HG02678 (cell line): ENCODE measurements around the gene OPA1.

Experiments
- ATAC-seq: cut with Tn5 transposase; IDR thresholded peaks from one replicate; pipeline ENCODE4 v1.9.1; 2021; ENCODE audit warnings: mild to moderate bottlenecking, moderate library complexity; ENCODE audit not compliant: unreplicated experiment

Gene OPA1, protein sequence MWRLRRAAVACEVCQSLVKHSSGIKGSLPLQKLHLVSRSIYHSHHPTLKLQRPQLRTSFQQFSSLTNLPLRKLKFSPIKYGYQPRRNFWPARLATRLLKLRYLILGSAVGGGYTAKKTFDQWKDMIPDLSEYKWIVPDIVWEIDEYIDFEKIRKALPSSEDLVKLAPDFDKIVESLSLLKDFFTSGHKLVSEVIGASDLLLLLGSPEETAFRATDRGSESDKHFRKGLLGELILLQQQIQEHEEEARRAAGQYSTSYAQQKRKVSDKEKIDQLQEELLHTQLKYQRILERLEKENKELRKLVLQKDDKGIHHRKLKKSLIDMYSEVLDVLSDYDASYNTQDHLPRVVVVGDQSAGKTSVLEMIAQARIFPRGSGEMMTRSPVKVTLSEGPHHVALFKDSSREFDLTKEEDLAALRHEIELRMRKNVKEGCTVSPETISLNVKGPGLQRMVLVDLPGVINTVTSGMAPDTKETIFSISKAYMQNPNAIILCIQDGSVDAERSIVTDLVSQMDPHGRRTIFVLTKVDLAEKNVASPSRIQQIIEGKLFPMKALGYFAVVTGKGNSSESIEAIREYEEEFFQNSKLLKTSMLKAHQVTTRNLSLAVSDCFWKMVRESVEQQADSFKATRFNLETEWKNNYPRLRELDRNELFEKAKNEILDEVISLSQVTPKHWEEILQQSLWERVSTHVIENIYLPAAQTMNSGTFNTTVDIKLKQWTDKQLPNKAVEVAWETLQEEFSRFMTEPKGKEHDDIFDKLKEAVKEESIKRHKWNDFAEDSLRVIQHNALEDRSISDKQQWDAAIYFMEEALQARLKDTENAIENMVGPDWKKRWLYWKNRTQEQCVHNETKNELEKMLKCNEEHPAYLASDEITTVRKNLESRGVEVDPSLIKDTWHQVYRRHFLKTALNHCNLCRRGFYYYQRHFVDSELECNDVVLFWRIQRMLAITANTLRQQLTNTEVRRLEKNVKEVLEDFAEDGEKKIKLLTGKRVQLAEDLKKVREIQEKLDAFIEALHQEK

DNA sequence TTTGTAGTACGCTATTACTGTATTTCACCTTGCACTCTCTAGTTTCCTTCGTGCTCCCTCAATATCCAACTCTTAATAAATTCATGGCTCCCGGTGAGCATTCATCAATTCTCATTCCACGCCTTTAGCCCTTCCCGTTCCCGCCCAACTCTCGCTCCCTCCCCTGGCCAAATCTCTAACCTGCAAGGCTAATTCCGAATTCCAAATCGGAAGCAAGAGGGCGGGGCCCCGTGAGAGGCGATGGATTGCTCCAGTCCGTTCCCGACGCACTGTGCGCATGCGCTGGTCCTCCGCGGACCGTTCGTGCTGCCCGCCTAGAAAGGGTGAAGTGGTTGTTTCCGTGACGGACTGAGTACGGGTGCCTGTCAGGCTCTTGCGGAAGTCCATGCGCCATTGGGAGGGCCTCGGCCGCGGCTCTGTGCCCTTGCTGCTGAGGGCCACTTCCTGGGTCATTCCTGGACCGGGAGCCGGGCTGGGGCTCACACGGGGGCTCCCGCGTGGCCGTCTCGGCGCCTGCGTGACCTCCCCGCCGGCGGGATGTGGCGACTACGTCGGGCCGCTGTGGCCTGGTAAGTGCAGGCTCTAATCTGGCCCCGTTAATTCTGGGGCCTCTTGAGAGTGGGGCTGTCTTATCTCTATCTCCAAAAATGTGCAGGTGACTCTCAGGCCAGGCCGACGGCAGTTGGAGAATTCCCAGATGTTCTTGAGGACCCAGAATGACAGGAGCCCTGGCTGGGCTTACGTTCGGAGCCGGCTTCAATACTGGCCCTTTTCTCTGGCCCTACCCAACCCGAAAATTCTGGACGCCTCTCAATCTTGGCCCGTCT, at the start of gene OPA1:
Gene OPA1, plus strand, starts transcription at position 368 of the 827 bp plus-strand sequence. Its CDS starts 170 bp downstream, at position 538.
- ATAC-seq: peak; percentile 98

GRCh38 chr3:193544289-193544688, 48.7 kb upstream of the OPA1 start:
- ATAC-seq: no peak

GRCh38 chr3:193545304-193545703, 47.7 kb upstream of the OPA1 start:
- no peak for ATAC-seq

DNA sequence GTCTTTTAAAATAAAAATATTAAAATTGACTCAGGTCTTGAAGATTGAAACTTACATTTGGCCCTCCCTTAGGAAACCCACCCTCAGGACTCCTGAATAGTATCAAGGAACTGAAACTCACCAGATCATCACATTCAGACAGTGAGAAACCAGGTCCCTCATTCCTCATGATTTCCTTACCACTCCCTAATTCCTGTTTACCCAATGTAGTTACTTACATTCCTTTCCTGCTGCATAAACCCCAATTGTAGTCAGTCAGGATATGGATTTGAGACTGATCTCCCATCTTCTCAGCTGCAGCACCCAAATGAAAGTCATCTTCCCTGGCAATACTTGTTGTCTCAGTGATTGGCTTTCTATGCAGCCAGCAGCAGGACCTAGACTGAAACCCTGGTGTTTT, 46.9 kb upstream of the OPA1 start:
- no peak for ATAC-seq

- ATAC-seq: no peak
Measured at GRCh38 chr3:193548406-193548805, 44.6 kb upstream of the OPA1 start.

- ATAC-seq: no peak
Measured at GRCh38 chr3:193552923-193553322, 40.1 kb upstream of the OPA1 start.

- no peak for ATAC-seq
Measured at GRCh38 chr3:193553586-193553985, 39.4 kb upstream of the OPA1 start.

GRCh38 chr3:193554811-193555210, 38.2 kb upstream of the OPA1 start, which contains the start of gene ATP13A4:
ATP13A4 (minus strand) TSS chr3:193554895; CDS start chr3:193554799, 96 bp downstream.
- ATAC-seq: no peak

GRCh38 chr3:193556841-193557240, 36.2 kb upstream of the OPA1 start:
- ATAC-seq: no peak

DNA sequence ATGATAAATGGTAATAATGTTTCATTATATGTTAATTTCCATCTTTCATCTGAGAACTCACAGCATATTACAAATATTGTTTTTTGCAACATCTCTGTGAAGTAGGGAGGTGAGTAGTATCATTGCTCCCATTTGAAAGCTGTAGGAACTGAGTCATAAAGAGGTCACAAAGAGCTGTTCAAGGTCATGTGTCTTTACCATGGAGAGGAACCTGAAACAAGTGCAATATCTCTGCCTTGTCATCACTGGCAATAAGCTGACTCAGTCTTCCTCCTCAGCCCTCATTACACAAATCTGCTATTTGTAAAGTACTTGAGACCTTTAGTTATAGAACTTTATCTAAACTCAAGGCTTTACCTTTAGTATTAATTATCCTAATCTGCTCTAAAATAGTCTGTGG, 33.9 kb upstream of the OPA1 start:
- no peak for ATAC-seq

DNA sequence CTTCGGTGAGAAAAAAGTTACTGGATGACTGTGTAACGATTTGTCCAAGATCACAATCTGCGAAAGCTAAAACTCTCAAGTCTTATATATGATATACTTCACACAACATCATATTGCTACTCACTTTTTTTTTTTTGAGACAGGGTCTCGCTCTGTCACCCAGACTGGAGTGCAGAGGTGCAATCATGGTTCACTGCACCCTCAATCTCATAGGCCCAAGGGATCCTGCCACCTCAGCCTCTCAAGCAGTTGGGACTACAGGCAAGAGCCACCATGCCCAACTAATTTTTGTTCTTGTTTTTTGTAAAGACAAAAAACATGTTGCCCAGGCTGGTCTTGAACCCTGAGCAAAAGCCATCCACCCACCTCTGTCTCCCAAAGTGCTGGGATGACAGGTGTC, 32.9 kb upstream of the OPA1 start:
- no peak for ATAC-seq

GRCh38 chr3:193560870-193561269, 32.1 kb upstream of the OPA1 start:
- no peak for ATAC-seq

DNA sequence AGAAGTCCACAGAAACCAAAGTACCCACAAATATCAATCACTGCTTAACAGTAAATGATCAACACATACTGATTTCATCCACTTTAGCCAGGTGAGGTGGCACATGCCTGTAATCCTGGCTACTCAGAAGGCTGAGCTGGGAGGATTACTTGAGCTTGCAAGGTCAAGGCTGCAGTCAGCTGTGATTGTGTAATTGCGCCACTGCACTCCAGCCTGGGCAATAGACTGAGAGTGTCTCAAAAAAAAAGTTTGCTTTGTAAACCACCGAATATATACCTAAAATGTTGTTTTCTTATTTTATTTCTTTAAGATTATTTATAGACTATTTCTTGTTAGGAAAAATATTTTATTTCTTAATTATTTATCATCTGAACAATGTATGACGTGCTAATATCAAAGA, 29.6 kb upstream of the OPA1 start:
- ATAC-seq: no peak

- no peak for ATAC-seq
Measured at GRCh38 chr3:193564012-193564411, 29.0 kb upstream of the OPA1 start.

- no peak for ATAC-seq
Measured at GRCh38 chr3:193569119-193569518, 23.9 kb upstream of the OPA1 start.

GRCh38 chr3:193572426-193572908, 20.5 kb upstream of the OPA1 start:
- peak; percentile 86 for ATAC-seq

GRCh38 chr3:193573403-193574191, 19.4 kb upstream of the OPA1 start:
- ATAC-seq: no peak

- ATAC-seq: no peak
Measured at GRCh38 chr3:193574488-193575070, 18.4 kb upstream of the OPA1 start.

GRCh38 chr3:193585530-193585929, 7.5 kb upstream of the OPA1 start:
- ATAC-seq: no peak
